Measurements from ENCODE around the gene DYNC1I1.

Gene DYNC1I1

GRCh38 chr7:95772298-95772770 lies at the start of gene DYNC1I1:
Gene DYNC1I1, plus strand, starts transcription at chr7:95772554. Its CDS starts 32,176 bp downstream, at chr7:95804730.
- peak within 1 kb of the TSS; percentile 74 for H3K27ac ChIP-seq
- peak; percentile 25 for TF ChIP-seq CTCF (conservative IDR thresholded peaks at IDR 0.05)

- TF ChIP-seq CTCF (conservative IDR thresholded peaks at IDR 0.05) = peak; percentile 85
- no peak overlapping the region for H3K27ac ChIP-seq
Measured at GRCh38 chr7:95723583-95724180, 48.7 kb upstream of the DYNC1I1 start.

- no peak overlapping the region for H3K27ac ChIP-seq
- peak; percentile 61 for TF ChIP-seq CTCF (conservative IDR thresholded peaks at IDR 0.05)
Measured at GRCh38 chr7:95725205-95725604, 47.1 kb upstream of the DYNC1I1 start.

GRCh38 chr7:95730493-95731280 lies 41.7 kb upstream of the DYNC1I1 start:
- TF ChIP-seq CTCF (conservative IDR thresholded peaks at IDR 0.05) = no peak

GRCh38 chr7:95736635-95737034 lies 35.7 kb upstream of the DYNC1I1 start:
- H3K27ac ChIP-seq = no peak overlapping the region
- TF ChIP-seq CTCF (conservative IDR thresholded peaks at IDR 0.05) = no peak

More at GRCh38 chr7:95730493-95731280, 41.7 kb upstream of the DYNC1I1 start:
- no peak overlapping the region for H3K27ac ChIP-seq

- no peak overlapping the region for H3K27ac ChIP-seq
- TF ChIP-seq CTCF (conservative IDR thresholded peaks at IDR 0.05) = no peak
Measured at GRCh38 chr7:95737828-95738505, 34.4 kb upstream of the DYNC1I1 start.

- TF ChIP-seq CTCF (conservative IDR thresholded peaks at IDR 0.05) = no peak
- no peak overlapping the region for H3K27ac ChIP-seq
Measured at GRCh38 chr7:95749044-95749443, 23.3 kb upstream of the DYNC1I1 start.
